ENCODE measurements around the gene PCDHA11. TPM values are rescaled to one million over a fixed set of nuclear protein-coding genes. Genes with fewer than 3 reads are reported as not detected.

PCDHA11 gene
- total RNA-seq (2022; extraction: Qiagen RNA extraction), result 0.07 to 0.34 TPM (median 0.11 TPM) in 5 replicates

GRCh38 chr5:140868721-140869554, at the start of gene PCDHA11:
Gene PCDHA11 (plus strand): TSS chr5:140868957. CDS start chr5:140869104, 147 bp downstream.

GRCh38 chr5:140821375-140822280, 47.1 kb upstream of the PCDHA11 start, which contains the start of gene PCDHA5:
Gene PCDHA5 (plus strand): TSS chr5:140821613.

GRCh38 chr5:140827704-140828361, 40.9 kb upstream of the PCDHA11 start, which contains the start of gene PCDHA6:
Gene PCDHA6 (plus strand): TSS chr5:140827960. CDS start chr5:140828092, 132 bp downstream.

GRCh38 chr5:140833993-140834392, 34.8 kb upstream of the PCDHA11 start, which contains the start of gene PCDHA7:
Gene PCDHA7 (plus strand): TSS chr5:140834269. CDS start chr5:140834384, 115 bp downstream.

GRCh38 chr5:140840978-140841962, 27.5 kb upstream of the PCDHA11 start, which contains the start of gene PCDHA8:
Gene PCDHA8 (plus strand): TSS chr5:140841187. CDS start chr5:140841322, 135 bp downstream.

GRCh38 chr5:140848139-140849102, 20.3 kb upstream of the PCDHA11 start, which contains the start of gene PCDHA9:
Gene PCDHA9 (plus strand): TSS chr5:140848382. CDS start chr5:140848496, 114 bp downstream.

GRCh38 chr5:140855772-140856674, 12.7 kb upstream of the PCDHA11 start, which contains the start of gene PCDHA10:
Gene PCDHA10 (plus strand): TSS chr5:140855897. CDS start chr5:140856049, 152 bp downstream.

GRCh38 chr5:140875085-140876065, 6.6 kb downstream of the PCDHA11 start, which contains the start of gene PCDHA12:
Gene PCDHA12 (plus strand): TSS chr5:140875308. CDS start chr5:140875473, 165 bp downstream.

GRCh38 chr5:140881889-140882590, 13.3 kb downstream of the PCDHA11 start, which contains the start of gene PCDHA13:
Gene PCDHA13 (plus strand): TSS chr5:140882124. CDS start chr5:140882269, 145 bp downstream.

Other genes with a start within 250 kb of the PCDHA11 start
- gene CD14, start 235.8 kb upstream of the PCDHA11 start, total RNA-seq (2022; extraction: Qiagen RNA extraction), result 2.6 to 3.4 TPM (median 3.0 TPM) in 5 replicates
- 8.1 to 14.2 TPM (median 10.8 TPM) in 5 replicates for gene TMCO6, start 229.5 kb upstream of the PCDHA11 start, total RNA-seq (2022; extraction: Qiagen RNA extraction)
- gene NDUFA2, start 221.3 kb upstream of the PCDHA11 start, total RNA-seq (2022; extraction: Qiagen RNA extraction), result 87.2 to 125 TPM (median 90.7 TPM) in 5 replicates
- gene IK, start 221.1 kb upstream of the PCDHA11 start, total RNA-seq (2022; extraction: Qiagen RNA extraction), result 101 to 114 TPM (median 104 TPM) in 5 replicates
- gene WDR55, start 204.1 kb upstream of the PCDHA11 start, total RNA-seq (2022; extraction: Qiagen RNA extraction), result 24.6 to 32.8 TPM (median 31.8 TPM) in 5 replicates
- gene DND1, start 195.4 kb upstream of the PCDHA11 start, total RNA-seq (2022; extraction: Qiagen RNA extraction), result 0.37 to 0.72 TPM (median 0.49 TPM) in 5 replicates
- 75.3 to 80.9 TPM (median 78.3 TPM) in 5 replicates for gene HARS1, start 177.6 kb upstream of the PCDHA11 start, total RNA-seq (2022; extraction: Qiagen RNA extraction)
- 35.2 to 39.8 TPM (median 37.8 TPM) in 5 replicates for gene HARS2, start 177.5 kb upstream of the PCDHA11 start, total RNA-seq (2022; extraction: Qiagen RNA extraction)
- 87.0 to 126 TPM (median 90.9 TPM) in 5 replicates for gene ZMAT2, start 168.5 kb upstream of the PCDHA11 start, total RNA-seq (2022; extraction: Qiagen RNA extraction)
- 0.08 to 0.21 TPM (median 0.18 TPM) in 5 replicates for gene PCDHA1, start 82.8 kb upstream of the PCDHA11 start, total RNA-seq (2022; extraction: Qiagen RNA extraction)
- gene PCDHA2, start 74.1 kb upstream of the PCDHA11 start, total RNA-seq (2022; extraction: Qiagen RNA extraction), result 0.02 to 0.09 TPM (median 0.06 TPM) in 5 replicates
- gene PCDHA3, start 67.9 kb upstream of the PCDHA11 start, total RNA-seq (2022; extraction: Qiagen RNA extraction), result 0.69 to 1.1 TPM (median 0.82 TPM) in 5 replicates
- 1.4 to 2.3 TPM (median 1.8 TPM) in 5 replicates for gene PCDHA4, start 61.9 kb upstream of the PCDHA11 start, total RNA-seq (2022; extraction: Qiagen RNA extraction)
- 0.52 to 0.95 TPM (median 0.85 TPM) in 5 replicates for gene PCDHA5, start 47.3 kb upstream of the PCDHA11 start, total RNA-seq (2022; extraction: Qiagen RNA extraction)
- gene PCDHA6, start 41.0 kb upstream of the PCDHA11 start, total RNA-seq (2022; extraction: Qiagen RNA extraction), result 0.03 to 0.13 TPM (median 0.04 TPM) in 5 replicates
- gene PCDHA7, start 34.7 kb upstream of the PCDHA11 start, total RNA-seq (2022; extraction: Qiagen RNA extraction), result 0.07 to 0.16 TPM (median 0.12 TPM) in 5 replicates
- 0.03 to 0.06 TPM (median 0.04 TPM) in 5 replicates for gene PCDHA8, start 27.8 kb upstream of the PCDHA11 start, total RNA-seq (2022; extraction: Qiagen RNA extraction)
- 0.01 TPM in 1 of 5 replicates, not detected in the others for gene PCDHA9, start 20.6 kb upstream of the PCDHA11 start, total RNA-seq (2022; extraction: Qiagen RNA extraction)
- gene PCDHA10, start 13.1 kb upstream of the PCDHA11 start, total RNA-seq (2022; extraction: Qiagen RNA extraction), result under 0.01 to 0.05 TPM (median 0.02 TPM) in 3 of 5 replicates, not detected in the others
- 2.8 to 3.7 TPM (median 2.9 TPM) in 5 replicates for gene PCDHA12, start 6.4 kb downstream of the PCDHA11 start, total RNA-seq (2022; extraction: Qiagen RNA extraction)
- gene PCDHA13, start 13.2 kb downstream of the PCDHA11 start, total RNA-seq (2022; extraction: Qiagen RNA extraction), result 0.04 to 0.09 TPM (median 0.06 TPM) in 4 of 5 replicates, not detected in the other
- gene PCDHAC1, start 57.3 kb downstream of the PCDHA11 start, total RNA-seq (2022; extraction: Qiagen RNA extraction), result 1.5 to 2.7 TPM (median 2.2 TPM) in 5 replicates
- 3.2 to 4.6 TPM (median 4.2 TPM) in 5 replicates for gene PCDHAC2, start 97.5 kb downstream of the PCDHA11 start, total RNA-seq (2022; extraction: Qiagen RNA extraction)
- not detected in 5 replicates for gene PCDHB1, start 182.4 kb downstream of the PCDHA11 start, total RNA-seq (2022; extraction: Qiagen RNA extraction)
- 3.1 to 3.9 TPM (median 3.5 TPM) in 5 replicates for gene PCDHB2, start 225.7 kb downstream of the PCDHA11 start, total RNA-seq (2022; extraction: Qiagen RNA extraction)
- 0.04 to 0.30 TPM (median 0.15 TPM) in 4 of 5 replicates, not detected in the other for gene PCDHB3, start 231.5 kb downstream of the PCDHA11 start, total RNA-seq (2022; extraction: Qiagen RNA extraction)